ENCODE data around the gene SYPL1. TPM values are rescaled to one million over a fixed set of nuclear protein-coding genes. Genes with fewer than 3 reads are reported as not detected.

Gene SYPL1
- 10 to 100 TPM; 31.0 to 49.6 TPM for total RNA-seq

DNA sequence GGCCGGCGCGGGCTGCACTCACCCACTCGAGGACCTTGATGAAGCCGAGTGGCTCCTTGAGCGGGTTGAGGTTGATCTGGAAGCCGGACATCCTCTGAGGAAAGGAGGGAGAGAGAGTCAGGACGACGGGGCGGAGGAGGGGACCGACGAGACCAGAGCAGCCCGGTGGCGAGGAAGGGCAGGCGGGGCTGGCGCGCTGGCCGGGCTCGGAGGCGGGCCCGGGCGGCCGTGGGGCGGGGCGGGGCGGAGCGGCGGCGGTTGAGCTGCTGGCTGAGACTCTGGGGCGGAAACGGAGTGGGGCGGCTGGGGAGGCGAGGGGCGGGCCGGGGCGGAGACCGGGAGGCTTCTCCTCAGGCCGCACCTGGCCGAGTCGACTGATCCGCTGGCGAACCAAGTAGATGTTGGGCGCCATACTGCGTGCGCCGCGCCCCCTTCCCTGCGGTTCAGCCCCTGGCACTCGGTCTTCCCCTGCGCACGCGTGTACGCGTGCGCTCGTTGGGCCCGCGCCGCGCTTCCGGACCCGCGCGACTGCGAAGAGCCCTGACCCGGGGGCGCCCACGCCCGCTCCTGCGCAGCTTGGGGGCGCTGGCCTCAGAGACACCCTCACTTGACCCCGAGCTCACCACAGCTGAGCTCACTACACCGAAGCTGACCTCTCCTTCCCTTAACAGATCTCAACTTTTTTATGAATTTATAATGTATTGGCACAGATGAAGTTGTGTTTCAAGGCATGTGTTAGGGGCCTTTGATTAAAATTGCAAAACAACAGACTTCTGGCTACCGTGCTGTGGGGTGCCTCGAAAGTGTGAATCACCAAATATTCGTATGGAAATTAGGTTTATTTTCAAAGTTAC, at the start of gene SYPL1:
TSS of gene SYPL1 (minus strand) at position 195 of the 854 bp plus-strand sequence. CDS start at position 91, 104 bp downstream.

Other genes starting within 250 kb of the SYPL1 start
- gene ATXN7L1, start 235.7 kb downstream of the SYPL1 start, total RNA-seq = 10 to 100 TPM in 1 of 2 donors, 1 to 10 TPM in 1; 8.9 to 10.3 TPM
- gene CDHR3, start 149.0 kb downstream of the SYPL1 start, total RNA-seq = 1 to 10 TPM; 3.7 to 4.8 TPM
- 1,000 to 10,000 TPM in 1 of 2 donors, 100 to 1,000 TPM in 1; 555 to 1,006 TPM for gene NAMPT, start 172.7 kb upstream of the SYPL1 start, total RNA-seq

Data from melanocyte of skin (primary cell).